ENCODE results near the gene NALCN. TPM values are rescaled to one million over a fixed set of nuclear protein-coding genes. Genes with fewer than 3 reads are reported as not detected.

Gene NALCN
- total RNA-seq, 4 donors from 2014 or later, result 0.76 to 3.3 (median 1.8) TPM

GRCh38 chr13:101211261-101211660 is 205.0 kb downstream of the NALCN start:
- Histone ChIP-seq H3K4me3 (no peak overlapping the region), H3K27me3 (no peaks in the 10 kb centered on the region), H3K27ac (no peak overlapping the region), H3K9me3 (no peaks in the 10 kb centered on the region), H3K36me3 (no peaks in the 10 kb centered on the region), H3K4me1 (no peaks in the 10 kb centered on the region)
- TF ChIP-seq POLR2A (IDR thresholded peaks at IDR 0.05), result no peak
- no peak for TF ChIP-seq POLR2AphosphoS5 (IDR thresholded peaks at IDR 0.05)
- no peak for TF ChIP-seq EP300 (IDR thresholded peaks at IDR 0.05)
- TF ChIP-seq CTCF (IDR thresholded peaks at IDR 0.05), result no peak
- DNase-seq (ENCODE audit: low spot score in 2 of 2), result no peak

- DNase-seq (ENCODE audit: low spot score in 2 of 2), result no peak
- no peaks in the 10 kb centered on the region for H3K9me3 ChIP-seq
- 58% methylated on average over 3 of the region's 3 CpGs for WGBS
Observed at GRCh38 chr13:101210774-101211173, 205.5 kb downstream of the NALCN start.

GRCh38 chr13:101209206-101209893 is 207.0 kb downstream of the NALCN start:
- TF ChIP-seq POLR2AphosphoS5 (IDR thresholded peaks at IDR 0.05) (no peak), EP300 (IDR thresholded peaks at IDR 0.05) (no peak), POLR2A (IDR thresholded peaks at IDR 0.05) (no peak), CTCF (IDR thresholded peaks at IDR 0.05) (no peak)
- 70% methylated on average over 4 of the region's 4 CpGs for WGBS
- no peak overlapping the region for H3K27ac ChIP-seq

More at GRCh38 chr13:101210774-101211173, 205.5 kb downstream of the NALCN start:
- TF ChIP-seq CTCF (IDR thresholded peaks at IDR 0.05) (no peak), POLR2A (IDR thresholded peaks at IDR 0.05) (no peak), EP300 (IDR thresholded peaks at IDR 0.05) (no peak), POLR2AphosphoS5 (IDR thresholded peaks at IDR 0.05) (no peak)
- H3K36me3 ChIP-seq, result no peaks in the 10 kb centered on the region
- no peaks in the 10 kb centered on the region for H3K27me3 ChIP-seq
- no peak overlapping the region for H3K27ac ChIP-seq
- no peak overlapping the region for H3K4me3 ChIP-seq
- H3K4me1 ChIP-seq, result no peaks in the 10 kb centered on the region

GRCh38 chr13:101205408-101205807 is 210.9 kb downstream of the NALCN start:
- TF ChIP-seq EP300 (IDR thresholded peaks at IDR 0.05) (no peak), POLR2AphosphoS5 (IDR thresholded peaks at IDR 0.05) (no peak), POLR2A (IDR thresholded peaks at IDR 0.05) (no peak), CTCF (IDR thresholded peaks at IDR 0.05) (no peak)
- WGBS, result 88% methylated on average over 2 of the region's 2 CpGs
- H3K36me3 ChIP-seq, result no peaks in the 10 kb centered on the region
- no peaks in the 10 kb centered on the region for H3K9me3 ChIP-seq
- no peak for DNase-seq (ENCODE audit: low spot score in 2 of 2)
- H3K27ac ChIP-seq, result no peak overlapping the region
- no peaks in the 10 kb centered on the region for H3K4me1 ChIP-seq
- no peaks in the 10 kb centered on the region for H3K27me3 ChIP-seq
- H3K4me3 ChIP-seq, result no peak overlapping the region

More at GRCh38 chr13:101209206-101209893, 207.0 kb downstream of the NALCN start:
- Histone ChIP-seq H3K27me3 (no peaks in the 10 kb centered on the region), H3K4me1 (no peaks in the 10 kb centered on the region), H3K36me3 (no peaks in the 10 kb centered on the region), H3K4me3 (no peak overlapping the region), H3K9me3 (no peaks in the 10 kb centered on the region)
- DNase-seq (ENCODE audit: low spot score in 2 of 2), result no peak

GRCh38 chr13:101204270-101205020 is 211.9 kb downstream of the NALCN start:
- TF ChIP-seq EP300 (IDR thresholded peaks at IDR 0.05), result no peak
- no peak for TF ChIP-seq POLR2A (IDR thresholded peaks at IDR 0.05)
- TF ChIP-seq POLR2AphosphoS5 (IDR thresholded peaks at IDR 0.05), result no peak
- no peak for TF ChIP-seq CTCF (IDR thresholded peaks at IDR 0.05)
- no peak overlapping the region for H3K27ac ChIP-seq

More at GRCh38 chr13:101204270-101205020, 211.9 kb downstream of the NALCN start:
- Histone ChIP-seq H3K4me1 (no peaks in the 10 kb centered on the region), H3K4me3 (no peak overlapping the region), H3K36me3 (no peaks in the 10 kb centered on the region), H3K27me3 (no peaks in the 10 kb centered on the region), H3K9me3 (no peaks in the 10 kb centered on the region)
- no peak for DNase-seq (ENCODE audit: low spot score in 2 of 2)
- WGBS, result 29% methylated on average over 1 of the region's 1 CpG

All from suprapubic skin (tissue), 4 donors.